ENCODE data around the gene ADGRV1.

ADGRV1 gene

GRCh38 chr5:91079037-91079436 lies 520.4 kb downstream of the ADGRV1 start:
- FAIRE-seq, result no peak

- no peak for FAIRE-seq
These were observed 531.2 kb downstream of the ADGRV1 start for GRCh38 chr5:91089758-91090157.

GRCh38 chr5:91090995-91091394 lies 532.4 kb downstream of the ADGRV1 start:
- no peak for FAIRE-seq

GRCh38 chr5:91091471-91092234 lies 533.1 kb downstream of the ADGRV1 start:
- FAIRE-seq, result no peak

DNA sequence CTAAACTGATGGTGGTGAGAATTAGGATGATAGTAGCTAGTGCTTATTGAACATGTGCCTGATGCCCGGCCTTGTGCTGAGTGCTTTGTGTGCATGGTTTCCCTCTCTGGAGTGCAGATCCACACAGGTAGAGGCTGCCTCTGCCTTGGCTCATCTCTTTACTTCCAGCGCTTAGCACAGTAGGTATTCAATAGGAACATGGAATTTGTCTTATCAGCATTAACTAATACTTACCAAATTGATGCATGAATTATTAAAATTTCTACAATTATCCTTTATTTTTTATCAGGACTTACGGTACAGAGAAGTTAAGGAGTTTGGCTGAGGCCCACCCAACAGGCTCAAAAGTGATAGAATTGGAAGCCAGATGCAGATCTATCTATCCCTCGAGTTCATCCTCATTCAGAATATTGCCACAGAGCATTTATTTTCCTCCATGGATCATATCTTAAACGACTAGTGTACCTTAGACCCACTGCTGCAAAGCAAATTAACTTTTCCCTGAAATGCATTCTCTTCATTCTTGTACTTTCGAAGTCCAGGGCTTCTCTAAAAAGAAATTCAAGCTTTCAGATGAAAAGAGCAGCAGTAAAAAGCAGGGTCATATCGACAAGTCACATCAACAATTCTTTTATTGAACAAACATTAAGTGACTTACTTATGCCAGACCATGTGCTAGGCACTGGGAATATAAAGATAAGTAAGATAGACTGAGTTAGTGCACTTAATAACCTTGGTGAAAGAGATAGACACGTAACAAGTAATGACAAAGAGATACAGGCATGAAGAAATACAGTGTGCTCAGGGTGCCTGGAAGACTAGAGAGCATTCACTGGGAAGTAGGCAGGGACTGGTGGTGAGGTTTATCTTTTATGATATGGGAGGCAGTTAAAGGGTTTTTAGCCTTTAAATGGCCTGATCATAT lies 534.5 kb downstream of the ADGRV1 start:
- FAIRE-seq, result no peak

GRCh38 chr5:91095313-91095712 lies 536.7 kb downstream of the ADGRV1 start:
- no peak for FAIRE-seq

GRCh38 chr5:91095786-91096385 lies 537.3 kb downstream of the ADGRV1 start:
- no peak for FAIRE-seq

- FAIRE-seq, result no peak
These were observed 539.9 kb downstream of the ADGRV1 start for GRCh38 chr5:91098541-91098940.

DNA sequence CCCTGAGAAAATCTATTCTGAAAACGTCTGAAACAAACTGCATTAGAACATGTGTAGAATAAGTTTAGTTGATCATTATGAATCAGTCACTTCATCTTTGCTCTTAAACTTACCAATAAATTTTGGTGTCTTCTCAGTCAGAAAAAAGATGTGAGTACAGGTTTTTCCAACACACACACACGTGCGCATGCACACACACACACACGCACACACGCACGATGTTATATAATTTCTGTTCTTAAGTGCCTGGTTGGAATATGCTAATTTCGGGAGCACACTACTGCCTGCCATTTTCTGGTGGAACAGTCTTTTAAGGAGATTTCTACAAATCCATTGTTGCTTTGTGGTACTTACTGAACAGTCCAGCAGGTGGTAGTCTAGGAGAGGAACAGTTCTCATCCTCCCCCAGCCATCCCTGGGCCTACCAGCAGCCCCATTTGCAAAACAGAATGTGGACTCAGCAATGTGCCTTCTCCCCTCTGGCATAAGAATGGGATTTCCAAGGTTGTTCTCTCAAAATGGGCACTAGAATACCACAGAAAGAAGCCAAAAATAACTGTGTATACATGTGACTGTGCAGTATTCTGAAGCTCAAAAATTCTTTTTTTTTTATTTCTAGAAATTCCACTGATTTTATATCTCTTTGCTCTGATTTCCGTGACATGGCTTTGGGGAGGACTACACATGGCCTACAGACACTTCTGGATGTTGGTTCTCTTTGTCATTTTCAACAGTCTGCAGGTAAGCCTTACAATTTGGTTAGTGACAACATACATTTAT lies 543.2 kb downstream of the ADGRV1 start:
- peak; percentile 89 for FAIRE-seq

- no peak for FAIRE-seq
These were observed 544.9 kb downstream of the ADGRV1 start for GRCh38 chr5:91103353-91104061.

DNA sequence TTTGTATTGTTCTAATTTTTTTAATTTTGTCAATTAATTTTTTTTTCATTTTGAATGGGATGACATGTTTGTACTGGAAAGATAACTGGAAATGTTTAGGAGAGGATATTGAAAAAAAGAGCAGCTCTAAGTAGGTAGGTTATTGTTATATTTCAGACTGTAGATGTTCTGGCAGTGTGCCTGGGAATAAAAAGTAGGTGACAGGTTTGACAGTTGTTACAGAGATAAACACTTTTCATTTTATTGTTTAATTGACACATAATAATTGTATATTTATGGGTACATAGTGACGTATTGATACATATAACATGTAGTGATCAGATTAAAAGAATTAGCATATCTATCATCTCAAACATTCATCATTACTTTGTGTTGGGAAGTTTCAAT lies 545.5 kb downstream of the ADGRV1 start:
- FAIRE-seq, result no peak

GRCh38 chr5:91106842-91107511 lies 548.4 kb downstream of the ADGRV1 start:
- FAIRE-seq, result no peak

DNA sequence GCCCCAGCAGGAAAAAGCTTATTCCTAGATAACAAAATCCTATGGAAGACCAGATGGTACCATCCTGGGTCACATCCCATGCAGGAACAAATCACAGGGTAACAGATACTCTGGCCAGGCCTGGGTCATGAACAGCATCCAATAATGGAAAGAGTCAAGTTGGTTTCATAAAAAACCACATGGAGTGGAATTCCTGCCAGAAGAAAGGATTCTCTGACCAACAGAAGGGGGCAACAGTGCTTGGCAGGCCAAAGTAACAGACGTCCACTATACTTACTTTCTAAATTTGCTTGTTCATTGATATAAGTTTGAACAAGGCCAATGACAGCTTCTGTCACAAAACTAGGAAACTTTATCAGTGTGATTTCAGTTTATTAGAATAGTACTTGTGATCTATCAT lies 551.0 kb downstream of the ADGRV1 start:
- no peak for FAIRE-seq

- no peak for FAIRE-seq
These were observed 552.1 kb downstream of the ADGRV1 start for GRCh38 chr5:91110686-91111085.

GRCh38 chr5:91111473-91112238 lies 553.1 kb downstream of the ADGRV1 start:
- no peak for FAIRE-seq

DNA sequence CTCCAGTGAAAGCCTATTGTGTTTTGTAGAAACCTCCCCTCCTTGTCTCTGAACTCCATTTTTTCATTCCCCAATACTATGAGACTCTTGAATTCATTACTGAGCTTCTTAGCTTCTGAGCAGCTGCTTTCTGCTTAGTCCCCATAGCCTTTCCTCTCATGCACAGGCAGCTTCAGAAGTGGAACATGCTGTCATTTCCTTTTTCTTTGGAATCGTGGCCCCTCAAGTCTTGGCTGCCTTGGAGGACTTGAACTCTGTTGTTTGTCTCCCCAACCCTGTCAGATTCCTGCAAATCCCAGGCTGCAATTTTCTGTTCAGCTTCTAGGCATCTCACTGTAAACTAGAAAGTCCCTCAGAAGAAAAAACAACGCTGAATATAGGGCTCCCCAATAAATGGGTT lies 556.1 kb downstream of the ADGRV1 start:
- no peak for FAIRE-seq

DNA sequence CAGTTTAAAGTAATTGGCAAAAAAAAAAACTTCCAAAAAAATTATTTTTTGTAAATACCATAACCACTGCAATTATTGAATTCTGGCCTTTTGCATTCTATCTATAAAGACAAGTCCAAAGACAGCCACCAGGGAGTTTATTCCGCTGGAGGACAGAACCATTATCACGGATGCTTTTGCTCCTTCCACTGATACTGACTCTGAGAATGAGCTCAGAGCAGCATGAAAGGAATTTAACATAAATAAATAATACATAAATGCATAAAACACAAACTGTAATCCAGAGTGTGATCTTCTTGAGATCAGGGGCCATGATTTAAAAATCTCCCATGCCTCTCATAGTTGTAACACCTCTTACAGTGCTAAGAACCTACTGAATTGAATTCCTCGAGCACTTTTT lies 559.8 kb downstream of the ADGRV1 start:
- FAIRE-seq, result no peak

GRCh38 chr5:91118796-91119195 lies 560.2 kb downstream of the ADGRV1 start:
- no peak for FAIRE-seq

GRCh38 chr5:91119217-91119616 lies 560.6 kb downstream of the ADGRV1 start:
- no peak for FAIRE-seq

- no peak for FAIRE-seq
These were observed 561.6 kb downstream of the ADGRV1 start for GRCh38 chr5:91119981-91120850.

Measured in A204.1 (cell line).